Endothelial cell (in vitro differentiated cells): ENCODE measurements around the gene TMEFF1. TPM values are rescaled to one million over a fixed set of nuclear protein-coding genes. Genes with fewer than 3 reads are reported as not detected.

ENCODE experiments used
- DNase-seq: peaks from one replicate; pipeline ENCODE4 v3.0.0; 2021; ENCODE audit warnings: low spot score
- H3K27ac Mint-ChIP-seq: one replicate; pipeline ENCODE4 v1.8.0; 2021; ENCODE audit warnings: mixed read lengths, inconsistent platforms; ENCODE audit not compliant: unreplicated experiment
- H3K27me3 Mint-ChIP-seq: one replicate; pipeline ENCODE4 v1.8.0; 2021; ENCODE audit warnings: mild to moderate bottlenecking, moderate library complexity, mixed read lengths, inconsistent platforms; ENCODE audit not compliant: unreplicated experiment
- H3K36me3 Mint-ChIP-seq: one replicate; pipeline ENCODE4 v1.8.0; 2021; ENCODE audit warnings: mild to moderate bottlenecking, low read depth, mixed read lengths, inconsistent platforms; ENCODE audit not compliant: unreplicated experiment
- H3K4me1 Mint-ChIP-seq: one replicate; pipeline ENCODE4 v1.8.0; 2021; ENCODE audit warnings: mild to moderate bottlenecking, mixed read lengths, inconsistent platforms; ENCODE audit not compliant: unreplicated experiment
- H3K4me3 Mint-ChIP-seq: one replicate; pipeline ENCODE4 v1.8.0; 2021; ENCODE audit warnings: mild to moderate bottlenecking, mixed read lengths, inconsistent platforms; ENCODE audit not compliant: unreplicated experiment
- H3K9me3 Mint-ChIP-seq: one replicate; pipeline ENCODE4 v1.8.0; 2021; ENCODE audit warnings: mixed read lengths, inconsistent platforms; ENCODE audit not compliant: unreplicated experiment
- CTCF ChIP-seq: fragments of 200-600 bp; sonication (generic); IDR thresholded peaks from one replicate; pipeline ENCODE4 v1.5.0; 2021; ENCODE audit warnings: antibody characterized with exemption; ENCODE audit not compliant: unreplicated experiment
- total RNA-seq: library from RNA; stranded (reverse); fragmentation: NEBNext Ultra II Directional; extraction: Animal tissue kit (Norgen Biotek cat#: 25700); gene quantifications from one replicate; pipeline ENCODE4 v1.2.1, GENCODE V29; 2021; ENCODE audit not compliant: unreplicated experiment

TMEFF1 gene
- total RNA-seq, 1 donor from 2014 or later, result 45.8 TPM

- Mint-ChIP-seq H3K4me3 (no peak overlapping the region), H3K27ac (peak overlapping the region; percentile 42), H3K27me3 (no peaks in the 10 kb centered on the region), H3K36me3 (peaks cover 17% of the 10 kb centered on the region), H3K9me3 (no peaks in the 10 kb centered on the region), H3K4me1 (peaks cover 22% of the 10 kb centered on the region)
- TF ChIP-seq CTCF, result no peak
- no peak for DNase-seq
Observed at GRCh38 chr9:100447041-100447440, 25.9 kb upstream of the TMEFF1 start.

GRCh38 chr9:100448266-100448665 lies 24.7 kb upstream of the TMEFF1 start:
- H3K27ac Mint-ChIP-seq, result no peak overlapping the region
- peaks cover 21% of the 10 kb centered on the region for H3K4me1 Mint-ChIP-seq
- H3K4me3 Mint-ChIP-seq, result no peak overlapping the region
- peaks cover 22% of the 10 kb centered on the region for H3K36me3 Mint-ChIP-seq
- no peaks in the 10 kb centered on the region for H3K27me3 Mint-ChIP-seq
- DNase-seq, result no peak
- no peak for TF ChIP-seq CTCF
- no peaks in the 10 kb centered on the region for H3K9me3 Mint-ChIP-seq

- Mint-ChIP-seq H3K4me1 (peaks cover 11% of the 10 kb centered on the region), H3K9me3 (no peaks in the 10 kb centered on the region), H3K4me3 (no peak overlapping the region), H3K36me3 (peaks cover 30% of the 10 kb centered on the region), H3K27ac (no peak overlapping the region), H3K27me3 (no peaks in the 10 kb centered on the region)
- no peak for TF ChIP-seq CTCF
- no peak for DNase-seq
Observed at GRCh38 chr9:100449420-100449819, 23.5 kb upstream of the TMEFF1 start.

- DNase-seq, result no peak
- TF ChIP-seq CTCF, result no peak
- Mint-ChIP-seq H3K4me3 (no peak overlapping the region), H3K9me3 (no peaks in the 10 kb centered on the region), H3K27me3 (no peaks in the 10 kb centered on the region), H3K4me1 (no peaks in the 10 kb centered on the region), H3K36me3 (peaks cover 24% of the 10 kb centered on the region), H3K27ac (no peak overlapping the region)
Observed at GRCh38 chr9:100452894-100453293, 20.1 kb upstream of the TMEFF1 start.

GRCh38 chr9:100455470-100455869 lies 17.5 kb upstream of the TMEFF1 start:
- DNase-seq, result no peak
- peaks cover 22% of the 10 kb centered on the region for H3K36me3 Mint-ChIP-seq
- no peak overlapping the region for H3K27ac Mint-ChIP-seq
- no peaks in the 10 kb centered on the region for H3K27me3 Mint-ChIP-seq
- no peak overlapping the region for H3K4me3 Mint-ChIP-seq
- H3K9me3 Mint-ChIP-seq, result no peaks in the 10 kb centered on the region
- no peak for TF ChIP-seq CTCF
- no peaks in the 10 kb centered on the region for H3K4me1 Mint-ChIP-seq
